ENCODE results near the gene TOR1AIP1. TPM values are rescaled to one million over a fixed set of nuclear protein-coding genes. Genes with fewer than 3 reads are reported as not detected.
A peak's percentile ranks its signal among the peaks of the same experiment; 100 is the strongest.
"Not testable (repeated sequence)": the region's sequence is repeated elsewhere in the genome, so short reads cannot be mapped to it uniquely, and the experiment has no call there.

Gene TOR1AIP1
- polyA plus RNA-seq, 10 donors: 45.2 to 65.1 (median 52.2) TPM

- DNase-seq: no peak
These were observed 51.1 kb downstream of the TOR1AIP1 start for GRCh38 chr1:179933219-179933618.

DNA sequence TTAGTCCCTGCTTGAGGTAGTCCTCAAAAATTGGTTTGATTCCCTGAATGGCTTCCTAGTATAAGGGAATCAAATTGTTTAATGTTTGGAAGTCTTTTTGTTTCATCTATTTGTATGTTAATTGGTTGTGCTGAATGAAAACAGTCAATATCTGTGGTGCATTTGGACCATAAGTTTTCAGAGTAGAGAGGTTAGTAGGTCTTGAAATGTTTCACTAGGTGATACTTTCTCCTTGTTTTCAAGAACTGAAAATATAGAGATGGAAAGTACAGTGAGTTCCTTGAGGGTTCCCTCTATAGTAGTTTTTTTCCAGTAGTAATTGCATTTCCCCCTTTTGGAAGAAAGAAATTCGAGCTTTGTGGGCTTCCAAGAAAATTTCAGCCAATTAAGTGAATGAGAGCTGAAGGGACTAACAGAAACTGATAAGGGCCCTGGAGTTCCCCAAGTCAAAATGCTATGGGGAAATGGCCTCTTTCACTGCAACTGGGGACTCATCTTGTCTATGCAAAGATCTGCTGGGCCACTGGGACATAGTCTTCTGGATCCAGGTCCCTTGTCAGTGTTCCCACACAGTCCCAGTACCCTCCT lies 53.9 kb downstream of the TOR1AIP1 start:
- no peak for DNase-seq

- DNase-seq: no peak
These were observed 55.7 kb downstream of the TOR1AIP1 start for GRCh38 chr1:179937668-179938254.

- no peak for DNase-seq
These were observed 56.7 kb downstream of the TOR1AIP1 start for GRCh38 chr1:179938752-179939151.

- DNase-seq: no peak
These were observed 57.9 kb downstream of the TOR1AIP1 start for GRCh38 chr1:179939941-179940340.

- no peak for DNase-seq
These were observed 59.4 kb downstream of the TOR1AIP1 start for GRCh38 chr1:179941454-179941853.

DNA sequence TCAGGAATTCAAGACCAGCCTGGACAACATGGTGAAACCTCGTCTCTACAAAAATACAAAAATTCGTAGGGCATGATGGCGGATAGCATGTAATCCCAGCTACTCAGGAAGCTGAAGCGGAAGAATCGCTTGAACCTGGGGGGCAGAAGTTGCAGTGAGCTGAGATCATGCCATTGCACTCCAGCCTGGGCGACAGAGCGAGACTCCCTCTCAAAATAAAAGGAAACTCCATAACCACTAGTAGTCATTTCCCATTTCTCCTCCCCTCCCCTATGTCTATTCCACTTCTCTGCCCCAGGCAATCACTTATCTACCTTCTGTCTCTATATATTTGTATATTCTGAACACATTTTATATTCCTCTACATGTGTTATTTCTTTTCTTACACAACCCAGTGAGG lies 68.6 kb downstream of the TOR1AIP1 start:
- DNase-seq: no peak

- DNase-seq: no peak
These were observed 69.5 kb downstream of the TOR1AIP1 start for GRCh38 chr1:179951383-179952144.

GRCh38 chr1:179952186-179952585 lies 70.1 kb downstream of the TOR1AIP1 start:
- no peak for DNase-seq

DNA sequence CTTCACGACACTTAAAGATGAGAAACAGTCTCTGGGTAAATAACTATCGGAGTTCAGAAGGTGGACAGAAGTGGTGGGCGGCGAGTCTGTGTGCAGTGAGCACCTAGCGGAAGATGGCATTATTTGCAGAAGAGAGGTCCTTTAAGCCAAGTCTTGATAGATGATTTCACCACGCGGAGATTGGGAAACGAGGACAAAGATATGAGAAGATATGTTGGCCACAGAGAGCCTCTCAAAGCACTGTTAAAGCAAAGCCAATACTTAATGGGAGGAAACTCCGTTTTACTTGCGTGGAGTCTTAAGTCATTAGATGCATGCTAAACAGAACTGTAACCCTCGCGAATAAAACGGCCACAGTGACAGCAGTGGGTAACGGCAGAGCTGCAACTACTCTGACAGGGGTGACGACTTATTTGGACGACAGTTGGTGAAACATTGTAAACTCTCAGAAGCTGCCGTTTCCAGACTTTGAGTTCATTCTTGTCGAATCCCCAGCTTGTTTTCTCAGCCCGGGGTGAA lies 71.9 kb downstream of the TOR1AIP1 start:
- DNase-seq: no peak

- DNase-seq: peak; percentile 99
These were observed 72.6 kb downstream of the TOR1AIP1 start, which contains the start of gene CEP350 for GRCh38 chr1:179954493-179955286. TSS of gene CEP350 (plus strand) at chr1:179954810. CDS start at chr1:179986182, 31,372 bp downstream.

DNA sequence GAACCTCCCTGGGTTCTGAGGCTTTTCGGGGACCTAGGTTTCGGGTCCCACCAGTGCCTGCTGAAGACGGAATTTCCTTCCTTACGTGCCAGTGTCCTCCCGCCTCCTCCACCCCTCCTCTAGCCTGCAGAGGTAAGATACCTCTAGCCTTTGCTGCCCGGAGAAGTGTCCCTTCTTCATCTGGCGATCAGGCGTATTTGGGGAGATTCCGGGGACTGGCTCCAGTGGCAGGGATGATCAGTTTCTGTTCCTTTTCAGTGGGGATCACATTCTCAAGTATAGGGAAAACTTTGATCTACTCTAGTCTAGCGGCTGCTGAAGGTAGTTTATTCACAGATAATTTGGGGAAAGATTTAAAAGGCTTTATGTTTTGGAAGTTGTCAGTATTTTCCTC lies 73.2 kb downstream of the TOR1AIP1 start:
- DNase-seq: peak in 2 of 3 donors; percentile 17 to 42

GRCh38 chr1:179955731-179956130 lies 73.6 kb downstream of the TOR1AIP1 start:
- peak in 1 of 3 donors; percentile 15 for DNase-seq

GRCh38 chr1:179958359-179958758 lies 76.3 kb downstream of the TOR1AIP1 start:
- peak in 2 of 3 donors; percentile 13 to 17 for DNase-seq

DNA sequence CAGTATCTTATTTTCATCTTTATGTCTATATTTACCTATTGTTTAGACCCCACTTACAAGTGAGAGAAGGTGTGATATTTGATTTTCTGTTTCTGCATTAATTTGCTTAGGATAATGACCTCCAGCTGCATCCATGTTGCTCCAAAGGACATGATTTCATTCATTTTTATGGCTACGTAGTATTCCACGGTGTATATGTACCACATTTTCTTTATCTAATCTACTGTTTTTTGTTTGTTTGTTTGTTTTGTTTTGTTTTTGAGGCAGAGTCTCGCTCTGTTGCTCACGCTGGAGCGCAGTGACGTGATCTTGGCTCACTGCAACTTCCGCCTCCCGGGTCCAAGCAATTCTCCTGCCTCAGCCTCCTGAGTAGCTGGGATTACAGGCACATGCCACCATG lies 80.1 kb downstream of the TOR1AIP1 start:
- DNase-seq: not testable (repeated sequence)

- no peak for DNase-seq
These were observed 84.5 kb downstream of the TOR1AIP1 start for GRCh38 chr1:179966551-179966950.

- no peak for DNase-seq
These were observed 86.4 kb downstream of the TOR1AIP1 start for GRCh38 chr1:179968284-179968993.

DNA sequence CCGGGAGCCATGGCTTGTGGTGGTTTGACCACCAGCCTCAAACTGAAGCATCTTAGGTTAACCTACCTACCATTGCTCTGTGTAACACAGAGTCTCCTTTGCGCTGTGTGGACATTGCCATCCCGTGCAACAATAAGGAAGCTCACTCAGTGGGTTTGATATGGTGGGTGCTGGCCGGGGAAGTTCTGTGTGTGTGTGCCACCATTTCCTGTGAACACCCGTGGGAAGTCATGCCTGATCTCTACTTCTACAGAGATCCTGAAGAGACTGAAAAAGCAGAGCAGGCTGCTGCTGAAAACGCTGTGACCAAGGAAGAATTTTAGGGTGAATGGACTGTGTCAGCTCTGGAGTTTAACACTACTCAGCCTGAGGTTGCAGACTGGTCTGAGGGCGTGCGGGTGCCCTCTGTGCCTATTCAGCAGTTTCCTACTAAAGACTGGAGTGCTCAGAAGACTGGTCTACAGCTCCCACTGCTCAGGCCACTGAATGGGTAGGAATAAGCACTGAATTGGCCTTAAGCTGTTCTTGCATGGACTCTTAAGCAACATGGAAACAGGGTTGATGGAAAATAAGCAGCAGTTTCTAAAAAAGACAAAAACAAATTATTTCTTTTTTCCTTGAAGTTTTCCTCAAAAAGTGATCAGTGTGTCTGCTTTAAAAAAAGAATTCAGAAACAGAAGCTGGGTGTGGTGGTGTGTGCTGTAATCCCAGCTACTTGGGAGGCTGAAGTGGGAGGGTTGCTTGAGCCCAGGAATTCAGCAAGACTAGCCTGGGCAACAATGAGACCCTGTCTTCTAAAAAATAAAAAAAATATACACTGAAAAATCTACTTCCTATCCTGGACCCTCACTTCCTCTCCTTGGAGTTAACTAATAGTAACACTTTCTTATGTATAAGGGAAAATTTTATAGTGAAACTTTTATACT lies 87.2 kb downstream of the TOR1AIP1 start:
- no peak for DNase-seq

Measured in muscle of back (tissue), 11 donors.